Measurements from ENCODE around the gene FGF14.

Gene FGF14

GRCh38 chr13:102176846-102177245, 225.0 kb downstream of the FGF14 start:
- CTCF ChIA-PET = interaction anchor here (0.9 kb wide), 1 partner anchor 18 kb away, joined by 4 read pairs; no protein-coding TSS in a partner anchor
- DNase-seq = no peak
- no peaks in the 10 kb centered on the region for H3K27me3 ChIP-seq (replicated peaks in 2 of 5; ENCODE audit: control insufficient read depth in 4 of 5, insufficient read depth in 5 of 5, low read length in 4 of 5)
- POLR2A ChIA-PET = no interaction called here
- 43% methylated on average over 2 of the region's 4 CpGs for WGBS (ENCODE audit: insufficient coverage)
- no peaks in the 10 kb centered on the region for H3K4me1 ChIP-seq (ENCODE audit: control extremely low read depth in 1 of 4, control insufficient read depth in 4 of 4, insufficient read depth in 4 of 4, low read length in 3 of 4)
- no peaks in the 10 kb centered on the region for H3K36me3 ChIP-seq (ENCODE audit: control insufficient read depth in 4 of 4, insufficient read depth in 4 of 4, low read length in 3 of 4)
- no peaks in the 10 kb centered on the region for H3K9me3 ChIP-seq (ENCODE audit: control extremely low read depth in 1 of 5, control insufficient read depth in 4 of 5, insufficient read depth in 2 of 5, low read depth in 1 of 5, low read length in 4 of 5)
- no peak overlapping the region for H3K27ac ChIP-seq (ENCODE audit: insufficient read depth in 1 of 2, low read depth in 1 of 2, low read length in 2 of 2, poor library complexity in 1 of 2, severe bottlenecking in 2 of 2)
- no peak overlapping the region for H3K4me3 ChIP-seq (ENCODE audit: control insufficient read depth in 1 of 7, extremely low read depth in 1 of 7, insufficient read depth in 4 of 7, low read depth in 2 of 7, low read length in 6 of 7)

- DNase-seq = no peak
- no peak overlapping the region for H3K27ac ChIP-seq (ENCODE audit: insufficient read depth in 1 of 2, low read depth in 1 of 2, low read length in 2 of 2, poor library complexity in 1 of 2, severe bottlenecking in 2 of 2)
- no peak overlapping the region for H3K4me3 ChIP-seq (ENCODE audit: control insufficient read depth in 1 of 7, extremely low read depth in 1 of 7, insufficient read depth in 4 of 7, low read depth in 2 of 7, low read length in 6 of 7)
- POLR2A ChIA-PET = no interaction called here
- H3K27me3 ChIP-seq (replicated peaks in 2 of 5; ENCODE audit: control insufficient read depth in 4 of 5, insufficient read depth in 5 of 5, low read length in 4 of 5) = no peaks in the 10 kb centered on the region
- CTCF ChIA-PET = no interaction called here
- H3K36me3 ChIP-seq (ENCODE audit: control insufficient read depth in 4 of 4, insufficient read depth in 4 of 4, low read length in 3 of 4) = no peaks in the 10 kb centered on the region
- 80% methylated on average over 1 of the region's 1 CpG for WGBS (ENCODE audit: insufficient coverage)
- H3K4me1 ChIP-seq (ENCODE audit: control extremely low read depth in 1 of 4, control insufficient read depth in 4 of 4, insufficient read depth in 4 of 4, low read length in 3 of 4) = no peaks in the 10 kb centered on the region
- H3K9me3 ChIP-seq (ENCODE audit: control extremely low read depth in 1 of 5, control insufficient read depth in 4 of 5, insufficient read depth in 2 of 5, low read depth in 1 of 5, low read length in 4 of 5) = no peaks in the 10 kb centered on the region
Measured at GRCh38 chr13:102172406-102172805, 229.4 kb downstream of the FGF14 start.

GRCh38 chr13:102170305-102170704, 231.5 kb downstream of the FGF14 start:
- Histone ChIP-seq H3K4me1 (ENCODE audit: control extremely low read depth in 1 of 4, control insufficient read depth in 4 of 4, insufficient read depth in 4 of 4, low read length in 3 of 4) (no peaks in the 10 kb centered on the region), H3K36me3 (ENCODE audit: control insufficient read depth in 4 of 4, insufficient read depth in 4 of 4, low read length in 3 of 4) (no peaks in the 10 kb centered on the region), H3K4me3 (ENCODE audit: control insufficient read depth in 1 of 7, extremely low read depth in 1 of 7, insufficient read depth in 4 of 7, low read depth in 2 of 7, low read length in 6 of 7) (no peak overlapping the region), H3K27me3 (replicated peaks in 2 of 5; ENCODE audit: control insufficient read depth in 4 of 5, insufficient read depth in 5 of 5, low read length in 4 of 5) (no peaks in the 10 kb centered on the region), H3K9me3 (ENCODE audit: control extremely low read depth in 1 of 5, control insufficient read depth in 4 of 5, insufficient read depth in 2 of 5, low read depth in 1 of 5, low read length in 4 of 5) (no peaks in the 10 kb centered on the region), H3K27ac (ENCODE audit: insufficient read depth in 1 of 2, low read depth in 1 of 2, low read length in 2 of 2, poor library complexity in 1 of 2, severe bottlenecking in 2 of 2) (no peak overlapping the region)
- 83% methylated on average over 6 of the region's 6 CpGs for WGBS (ENCODE audit: insufficient coverage)
- ChIA-PET CTCF (no interaction called here), POLR2A (no interaction called here)
- no peak for DNase-seq

- Histone ChIP-seq H3K27ac (ENCODE audit: insufficient read depth in 1 of 2, low read depth in 1 of 2, low read length in 2 of 2, poor library complexity in 1 of 2, severe bottlenecking in 2 of 2) (no peak overlapping the region), H3K27me3 (replicated peaks in 2 of 5; ENCODE audit: control insufficient read depth in 4 of 5, insufficient read depth in 5 of 5, low read length in 4 of 5) (no peaks in the 10 kb centered on the region), H3K4me1 (ENCODE audit: control extremely low read depth in 1 of 4, control insufficient read depth in 4 of 4, insufficient read depth in 4 of 4, low read length in 3 of 4) (no peaks in the 10 kb centered on the region), H3K9me3 (ENCODE audit: control extremely low read depth in 1 of 5, control insufficient read depth in 4 of 5, insufficient read depth in 2 of 5, low read depth in 1 of 5, low read length in 4 of 5) (no peaks in the 10 kb centered on the region), H3K36me3 (ENCODE audit: control insufficient read depth in 4 of 4, insufficient read depth in 4 of 4, low read length in 3 of 4) (no peaks in the 10 kb centered on the region), H3K4me3 (ENCODE audit: control insufficient read depth in 1 of 7, extremely low read depth in 1 of 7, insufficient read depth in 4 of 7, low read depth in 2 of 7, low read length in 6 of 7) (no peak overlapping the region)
- 71% methylated on average over 1 of the region's 2 CpGs for WGBS (ENCODE audit: insufficient coverage)
- POLR2A ChIA-PET = no interaction called here
- CTCF ChIA-PET = interaction anchor here (0.8 kb wide), 1 partner anchor 917 kb away, joined by 3 read pairs; no protein-coding TSS in a partner anchor
- no peak for DNase-seq
Measured at GRCh38 chr13:102169471-102170015, 232.3 kb downstream of the FGF14 start.

- Histone ChIP-seq H3K27me3 (replicated peaks in 2 of 5; ENCODE audit: control insufficient read depth in 4 of 5, insufficient read depth in 5 of 5, low read length in 4 of 5) (no peaks in the 10 kb centered on the region), H3K4me1 (ENCODE audit: control extremely low read depth in 1 of 4, control insufficient read depth in 4 of 4, insufficient read depth in 4 of 4, low read length in 3 of 4) (no peaks in the 10 kb centered on the region), H3K4me3 (ENCODE audit: control insufficient read depth in 1 of 7, extremely low read depth in 1 of 7, insufficient read depth in 4 of 7, low read depth in 2 of 7, low read length in 6 of 7) (no peak overlapping the region), H3K9me3 (ENCODE audit: control extremely low read depth in 1 of 5, control insufficient read depth in 4 of 5, insufficient read depth in 2 of 5, low read depth in 1 of 5, low read length in 4 of 5) (no peaks in the 10 kb centered on the region), H3K36me3 (ENCODE audit: control insufficient read depth in 4 of 4, insufficient read depth in 4 of 4, low read length in 3 of 4) (no peaks in the 10 kb centered on the region), H3K27ac (ENCODE audit: insufficient read depth in 1 of 2, low read depth in 1 of 2, low read length in 2 of 2, poor library complexity in 1 of 2, severe bottlenecking in 2 of 2) (no peak overlapping the region)
- CTCF ChIA-PET = interaction anchor here (0.9 kb wide), 1 partner anchor 11 kb away, joined by 3 read pairs; no protein-coding TSS in a partner anchor
- DNase-seq = no peak
- POLR2A ChIA-PET = no interaction called here
- WGBS (ENCODE audit: insufficient coverage) = 77% methylated on average over 2 of the region's 5 CpGs
Measured at GRCh38 chr13:102152790-102153189, 249.1 kb downstream of the FGF14 start.

- H3K27ac ChIP-seq (ENCODE audit: insufficient read depth in 1 of 2, low read depth in 1 of 2, low read length in 2 of 2, poor library complexity in 1 of 2, severe bottlenecking in 2 of 2) = no peak overlapping the region
- no peaks in the 10 kb centered on the region for H3K9me3 ChIP-seq (ENCODE audit: control extremely low read depth in 1 of 5, control insufficient read depth in 4 of 5, insufficient read depth in 2 of 5, low read depth in 1 of 5, low read length in 4 of 5)
- no peaks in the 10 kb centered on the region for H3K4me1 ChIP-seq (ENCODE audit: control extremely low read depth in 1 of 4, control insufficient read depth in 4 of 4, insufficient read depth in 4 of 4, low read length in 3 of 4)
- no peak for DNase-seq
- CTCF ChIA-PET = no interaction called here
- H3K4me3 ChIP-seq (ENCODE audit: control insufficient read depth in 1 of 7, extremely low read depth in 1 of 7, insufficient read depth in 4 of 7, low read depth in 2 of 7, low read length in 6 of 7) = no peak overlapping the region
- POLR2A ChIA-PET = no interaction called here
- H3K27me3 ChIP-seq (replicated peaks in 2 of 5; ENCODE audit: control insufficient read depth in 4 of 5, insufficient read depth in 5 of 5, low read length in 4 of 5) = peaks cover 0 to 1% (median 0%) of the 10 kb centered on the region in 5 experiments
- no peaks in the 10 kb centered on the region for H3K36me3 ChIP-seq (ENCODE audit: control insufficient read depth in 4 of 4, insufficient read depth in 4 of 4, low read length in 3 of 4)
Measured at GRCh38 chr13:102147353-102147752, 254.5 kb downstream of the FGF14 start.

- peaks cover 0 to 1% (median 0%) of the 10 kb centered on the region in 5 experiments for H3K27me3 ChIP-seq (replicated peaks in 2 of 5; ENCODE audit: control insufficient read depth in 4 of 5, insufficient read depth in 5 of 5, low read length in 4 of 5)
- no peak overlapping the region for H3K27ac ChIP-seq (ENCODE audit: insufficient read depth in 1 of 2, low read depth in 1 of 2, low read length in 2 of 2, poor library complexity in 1 of 2, severe bottlenecking in 2 of 2)
- CTCF ChIA-PET = interaction anchor here (1.2 to 1.3 kb wide), 2 partner anchors 10 to 410 kb away, joined by 3 to 5 read pairs; no protein-coding TSS in a partner anchor
- no peaks in the 10 kb centered on the region for H3K4me1 ChIP-seq (ENCODE audit: control extremely low read depth in 1 of 4, control insufficient read depth in 4 of 4, insufficient read depth in 4 of 4, low read length in 3 of 4)
- DNase-seq = no peak
- no peak overlapping the region for H3K4me3 ChIP-seq (ENCODE audit: control insufficient read depth in 1 of 7, extremely low read depth in 1 of 7, insufficient read depth in 4 of 7, low read depth in 2 of 7, low read length in 6 of 7)
- H3K9me3 ChIP-seq (ENCODE audit: control extremely low read depth in 1 of 5, control insufficient read depth in 4 of 5, insufficient read depth in 2 of 5, low read depth in 1 of 5, low read length in 4 of 5) = no peaks in the 10 kb centered on the region
- H3K36me3 ChIP-seq (ENCODE audit: control insufficient read depth in 4 of 4, insufficient read depth in 4 of 4, low read length in 3 of 4) = no peaks in the 10 kb centered on the region
- POLR2A ChIA-PET = no interaction called here
Measured at GRCh38 chr13:102145750-102146149, 256.1 kb downstream of the FGF14 start.
